ENCODE data around the gene SCAMP4. TPM values are rescaled to one million over a fixed set of nuclear protein-coding genes. Genes with fewer than 3 reads are reported as not detected.

SCAMP4 gene
- total and polyA plus RNA-seq, 2 of the 13 experiments (the other 11 are each of a cell fraction or from before 2014, with no cell fraction given) = 10.7 to 13.7 TPM

- TF ChIP-seq IRF1 (CRISPR knock-in tag; IDR thresholded peaks at IDR 0.05; ENCODE audit: low read depth) = no peak
- TF ChIP-seq ZNF878 (CRISPR knock-in tag; IDR thresholded peaks at IDR 0.05) = no peak
- no peak for TF ChIP-seq ZNF660 (CRISPR knock-in tag; IDR thresholded peaks at IDR 0.05; ENCODE audit: borderline replicate concordance, low read depth)
- TF ChIP-seq ZNF34 (CRISPR knock-in tag; IDR thresholded peaks at IDR 0.05; ENCODE audit: borderline replicate concordance) = no peak
- peak; percentile 59; the same call in 1 of the 2 replicates for TF ChIP-seq ELF1 (CRISPR knock-in tag; IDR thresholded peaks at IDR 0.05)
- 0 out of 2 replicates have a peak, but pooled peaks have one; percentile 9 for TF ChIP-seq HINFP (CRISPR knock-in tag; IDR thresholded peaks at IDR 0.05; ENCODE audit: low read depth)
- TF ChIP-seq ZFP90 (CRISPR knock-in tag; IDR thresholded peaks at IDR 0.05; ENCODE audit: borderline replicate concordance) = no peak
- 0 out of 2 replicates have a peak, but pooled peaks have one; percentile 29 for TF ChIP-seq BRD4 (CRISPR knock-in tag; IDR thresholded peaks at IDR 0.05)
- TF ChIP-seq ARID2 (CRISPR knock-in tag; IDR thresholded peaks at IDR 0.05; ENCODE audit: borderline replicate concordance) = no peak
- no peak for TF ChIP-seq PITX1 (CRISPR knock-in tag; IDR thresholded peaks at IDR 0.05)
- no peak for TF ChIP-seq ZNF276 (CRISPR knock-in tag; IDR thresholded peaks at IDR 0.05; ENCODE audit: low read depth)
- no peak for TF ChIP-seq KLF13 (CRISPR knock-in tag; IDR thresholded peaks at IDR 0.05)
- TF ChIP-seq ZMYM2 (CRISPR knock-in tag; IDR thresholded peaks at IDR 0.05) = no peak; the same call in 1 of the 2 replicates
- no peak for TF ChIP-seq SP4 (CRISPR knock-in tag; IDR thresholded peaks at IDR 0.05)
- TF ChIP-seq MYC (CRISPR knock-in tag; IDR thresholded peaks at IDR 0.05; ENCODE audit: borderline replicate concordance) = peak; percentile 7; the same call in 1 of the 2 replicates
- TF ChIP-seq CREB3 (CRISPR knock-in tag; IDR thresholded peaks at IDR 0.05) = no peak
- 0 out of 2 replicates have a peak, but pooled peaks have one; percentile 8 for TF ChIP-seq THRA (CRISPR knock-in tag; IDR thresholded peaks at IDR 0.05; ENCODE audit: borderline replicate concordance)
These were observed 2.6 kb downstream of the SCAMP4 start (continued) for GRCh38 chr19:1907563-1908363.

All from HepG2 (cell line).